Keratinocyte (primary cell): Measurements from ENCODE around the gene PRDM11. TPM values are rescaled to one million over a fixed set of nuclear protein-coding genes. Genes with fewer than 3 reads are reported as not detected.

ENCODE experiments used
- DNase-seq: peaks from one replicate; pipeline ENCODE4 v3.0.0-alpha.2; 2011; ENCODE audit warnings: low read depth, missing footprints, low spot score
- FAIRE-seq: peaks from 2 replicates; lab custom pipeline; 2011; peaks lifted over from hg19 to GRCh38; lab: Jason Lieb, UNC
- H2AFZ ChIP-seq: 2 replicates; pipeline ENCODE4 v1.6.0; 2012; ENCODE audit warnings: low read length, control low read depth, inconsistent platforms; ENCODE audit not compliant: control insufficient read depth
- H3K27ac ChIP-seq: 2 replicates; pipeline ENCODE4 v1.5.1; 2011; ENCODE audit warnings: low read length; ENCODE audit not compliant: control insufficient read depth, insufficient read depth
- H3K27me3 ChIP-seq: 3 replicates; pipeline ENCODE4 v1.6.0; 2011; ENCODE audit warnings: low read length; ENCODE audit not compliant: control insufficient read depth, insufficient read depth; ENCODE audit errors: extremely low read depth
- H3K36me3 ChIP-seq, 2 experiments: 2 replicates in 1 of 2; 3 replicates in 1 of 2; pipeline ENCODE4 v1.5.1; 2011; ENCODE audit warnings: low read length in 2 of 2, mild to moderate bottlenecking in 1 of 2; ENCODE audit not compliant: control insufficient read depth in 2 of 2, insufficient read depth in 2 of 2; ENCODE audit errors: extremely low read depth in 1 of 2
- H3K4me1 ChIP-seq: 3 replicates; pipeline ENCODE4 v1.5.1; 2011; ENCODE audit warnings: low read length; ENCODE audit not compliant: control insufficient read depth, insufficient read depth; ENCODE audit errors: extremely low read depth
- H3K4me2 ChIP-seq: 3 replicates; pipeline ENCODE4 v1.6.0; 2011; ENCODE audit warnings: low read depth, low read length; ENCODE audit not compliant: control insufficient read depth, insufficient read depth; ENCODE audit errors: extremely low read depth
- H3K4me3 ChIP-seq, 3 experiments: fragments of 200-600 bp in 1 of 3; sonication (generic) in 1 of 3; 2 replicates in 2 of 3; 3 replicates in 1 of 3; pipeline ENCODE4 v1.5.1; 2011 to 2016; ENCODE audit warnings: low read length in 3 of 3, mild to moderate bottlenecking in 3 of 3, control low read depth in 2 of 3, inconsistent platforms in 1 of 3, low read depth in 1 of 3, mixed read lengths in 1 of 3, mixed run types in 1 of 3, moderate library complexity in 1 of 3; ENCODE audit not compliant: control insufficient read depth in 2 of 3, insufficient read depth in 2 of 3; ENCODE audit errors: extremely low read depth in 1 of 3
- H3K79me2 ChIP-seq: 2 replicates; pipeline ENCODE4 v1.6.0; 2012; ENCODE audit warnings: low read length; ENCODE audit not compliant: control insufficient read depth, insufficient read depth
- H3K9ac ChIP-seq: 3 replicates; pipeline ENCODE4 v1.6.0; 2011; ENCODE audit warnings: low read length; ENCODE audit not compliant: control insufficient read depth, insufficient read depth; ENCODE audit errors: extremely low read depth
- H3K9me1 ChIP-seq: 3 replicates; pipeline ENCODE4 v1.6.0; 2011; ENCODE audit warnings: low read length; ENCODE audit not compliant: control insufficient read depth, insufficient read depth; ENCODE audit errors: extremely low read depth
- H3K9me3 ChIP-seq: 2 replicates; pipeline ENCODE4 v1.5.1; 2012; ENCODE audit warnings: low read depth, low read length; ENCODE audit not compliant: control insufficient read depth
- H4K20me1 ChIP-seq: 3 replicates; pipeline ENCODE4 v1.6.0; 2011; ENCODE audit warnings: low read length; ENCODE audit not compliant: control insufficient read depth, insufficient read depth; ENCODE audit errors: extremely low read depth
- CTCF ChIP-seq, 3 experiments: IDR thresholded peaks in 1 of 3; conservative IDR thresholded peaks in 1 of 3; optimal IDR thresholded peaks in 1 of 3; 2 replicates in 2 of 3; 3 replicates in 1 of 3; pipeline versions ENCODE3 to v1.5.1; 2011; ENCODE audit warnings: low read length in 3 of 3, mild to moderate bottlenecking in 3 of 3, moderate library complexity in 2 of 3, control low read depth in 1 of 3, inconsistent platforms in 1 of 3; ENCODE audit not compliant: insufficient read depth in 2 of 3; ENCODE audit errors: extremely low read depth in 1 of 3
- EZH2 ChIP-seq: IDR thresholded peaks from one replicate; pipeline ENCODE4 v1.6.1; 2012; ENCODE audit warnings: inconsistent platforms, mild to moderate bottlenecking, low read length, moderate library complexity
- dilution Hi-C: fragments of 300-500 bp; cut with MboI; formaldehyde crosslinking; loops from one replicate; pipeline ENCODE4 v1.7.0; 2020; ENCODE audit warnings: low sequenced_read_pairs; ENCODE audit not compliant: extremely low pct_ligation_motif_present
- polyA plus RNA-seq, 5 experiments: library from polyadenylated mRNA; depleted of rRNA in 3 of 5; stranded (reverse) in 3 of 5; stranded (forward) in 1 of 5; unstranded in 1 of 5; fragments of >200 nt; gene quantifications; 1 replicate in 1 of 5; 2 replicates in 3 of 5; 3 replicates in 1 of 5; pipeline versions ENCODE4 v1.2.1 to v1.2.3, GENCODE V29; 2011 to 2012; ENCODE audit warnings: missing spikeins in 2 of 5, low read depth in 1 of 5, low replicate concordance in 1 of 5

Gene PRDM11
- polyA plus RNA-seq, 1 donor (not counting 4 experiments of a cell fraction or from before 2014, with no cell fraction given), result 2.1 TPM

GRCh38 chr11:45170484-45170883, 24.0 kb downstream of the PRDM11 start:
- no peak for TF ChIP-seq EZH2
- TF ChIP-seq CTCF (optimal IDR thresholded peaks at IDR 0.05 in 1 of 3, IDR thresholded peaks at IDR 0.05 in 1 of 3, conservative IDR thresholded peaks at IDR 0.05 in 1 of 3; ENCODE audit: extremely low read depth in 1 of 3, insufficient read depth in 2 of 3, low read length in 3 of 3), result no peak
- H3K36me3 ChIP-seq, result no peaks in the 10 kb centered on the region
- FAIRE-seq (no peak), DNase-seq (no peak)
- H2AFZ ChIP-seq, result no peak overlapping the region
- H3K4me1 ChIP-seq, result no peaks in the 10 kb centered on the region
- no peak overlapping the region for H3K27ac ChIP-seq
- no peaks in the 10 kb centered on the region for H3K9me1 ChIP-seq
- dilution Hi-C loops, result no loop called here
- H3K9me3 ChIP-seq, result no peaks in the 10 kb centered on the region
- no peaks in the 10 kb centered on the region for H3K79me2 ChIP-seq
- H3K4me2 ChIP-seq, result no peak overlapping the region
- no peak overlapping the region for H3K9ac ChIP-seq
- H3K27me3 ChIP-seq, result no peaks in the 10 kb centered on the region
- no peaks in the 10 kb centered on the region for H4K20me1 ChIP-seq
- no peak overlapping the region for H3K4me3 ChIP-seq

DNA sequence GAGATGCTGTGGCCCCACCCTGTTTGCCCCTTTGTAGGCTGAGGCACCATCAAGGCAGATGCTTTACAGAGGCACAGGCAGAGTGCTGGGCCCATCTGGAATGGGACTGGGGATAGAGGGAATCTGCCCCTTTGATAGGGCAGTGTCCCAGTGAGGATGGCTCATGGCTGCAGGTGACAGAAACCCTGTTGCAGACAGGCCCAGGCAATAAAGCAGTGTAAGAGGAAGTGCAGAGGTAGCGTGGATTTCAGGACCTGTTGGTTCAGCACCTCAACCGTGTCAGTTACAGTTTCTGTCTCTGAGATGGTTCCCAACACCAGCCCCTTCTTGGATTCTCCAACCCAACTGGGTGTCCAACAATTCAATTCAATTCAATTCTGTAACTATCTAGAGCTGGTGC, 25.1 kb downstream of the PRDM11 start:
- dilution Hi-C loops, result no loop called here
- no peak overlapping the region for H3K4me2 ChIP-seq
- no peaks in the 10 kb centered on the region for H4K20me1 ChIP-seq
- H3K36me3 ChIP-seq, result no peaks in the 10 kb centered on the region
- H3K9me3 ChIP-seq, result no peaks in the 10 kb centered on the region
- TF ChIP-seq EZH2 (no peak), CTCF (optimal IDR thresholded peaks at IDR 0.05 in 1 of 3, IDR thresholded peaks at IDR 0.05 in 1 of 3, conservative IDR thresholded peaks at IDR 0.05 in 1 of 3; ENCODE audit: extremely low read depth in 1 of 3, insufficient read depth in 2 of 3, low read length in 3 of 3) (no peak)
- no peaks in the 10 kb centered on the region for H3K9me1 ChIP-seq
- no peaks in the 10 kb centered on the region for H3K27me3 ChIP-seq
- no peak overlapping the region for H3K4me3 ChIP-seq
- no peak overlapping the region for H2AFZ ChIP-seq
- DNase-seq, result no peak
- H3K4me1 ChIP-seq, result no peaks in the 10 kb centered on the region
- H3K27ac ChIP-seq, result no peak overlapping the region
- no peak overlapping the region for H3K9ac ChIP-seq
- no peak for FAIRE-seq
- H3K79me2 ChIP-seq, result no peaks in the 10 kb centered on the region
